ENCODE results near the gene C10orf95. TPM values are rescaled to one million over a fixed set of nuclear protein-coding genes. Genes with fewer than 3 reads are reported as not detected.

The C10orf95 gene
- total and polyA plus RNA-seq, 2 experiments from 2014 or later = 0.69 to 1.1 TPM

DNA sequence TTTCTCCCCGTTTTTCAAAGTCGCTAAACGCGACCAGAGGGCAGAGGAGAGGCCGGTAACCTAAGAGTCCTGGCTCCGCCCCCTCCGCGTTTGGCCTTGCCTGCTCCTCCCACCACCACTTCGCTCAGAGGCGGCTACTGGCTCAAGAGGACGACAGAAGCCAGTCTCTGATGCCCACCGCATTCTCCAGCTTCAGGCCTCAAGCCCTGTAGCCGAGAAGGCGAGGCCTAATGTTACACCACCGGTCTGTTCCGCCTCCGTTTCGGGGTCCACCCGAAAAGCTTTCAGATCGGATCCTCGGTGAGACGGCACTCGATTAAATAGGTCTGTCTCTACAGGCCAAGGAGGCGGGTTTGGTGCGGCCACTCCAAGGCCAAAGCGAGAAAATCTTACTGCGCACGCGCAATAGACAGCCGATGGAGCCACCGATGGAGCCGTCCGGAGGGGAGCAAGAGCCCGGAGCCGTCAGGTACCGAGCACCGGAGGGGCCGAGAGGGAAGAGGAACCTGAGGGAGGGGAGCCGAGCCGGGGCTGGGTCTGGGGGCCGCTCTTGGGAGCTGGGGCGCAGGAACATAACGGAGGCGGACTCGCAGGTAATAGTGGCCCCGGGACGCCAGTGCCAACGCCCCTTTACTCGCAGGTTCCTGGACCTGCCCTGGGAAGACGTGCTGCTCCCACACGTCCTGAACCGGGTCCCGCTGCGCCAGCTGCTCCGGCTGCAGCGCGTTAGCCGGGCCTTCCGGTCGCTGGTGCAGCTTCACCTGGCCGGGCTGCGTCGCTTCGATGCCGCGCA lies 30.4 kb downstream of the C10orf95 start, which contains the start of gene FBXL15:
Gene FBXL15 (plus strand): TSS at position 123 of the 793 bp plus-strand sequence. CDS start 294 bp downstream, at position 417.
- Mint-ChIP-seq H3K4me1 (peaks cover 19% of the 10 kb centered on the region), H3K4me3 (peak within 1 kb of the TSS; percentile 97), H3K36me3 (ENCODE audit: low read depth) (peaks cover 16% of the 10 kb centered on the region), H3K27me3 (ENCODE audit: insufficient read depth, low read depth, poor library complexity) (peaks cover 40% of the 10 kb centered on the region), H3K9me3 (no peaks in the 10 kb centered on the region; the same call in 2 of the 3 replicates), H3K27ac (peak within 1 kb of the TSS; percentile 97)
- ATAC-seq (peak; percentile 33), DNase-seq (ENCODE audit: low spot score) (peak; percentile 98)
- peaks cover 27% of the 10 kb centered on the region for H3F3A ChIP-seq (replicated peaks; ENCODE audit: low read depth)
- TF ChIP-seq JUNB (IDR thresholded peaks at IDR 0.05; ENCODE audit: unreplicated experiment) = no peak
- peak; percentile 70; the same call in 1 of the 2 replicates for TF ChIP-seq CREB1 (CRISPR knock-in tag; IDR thresholded peaks at IDR 0.05; ENCODE audit: low read depth)
- TF ChIP-seq, protein P1, sequence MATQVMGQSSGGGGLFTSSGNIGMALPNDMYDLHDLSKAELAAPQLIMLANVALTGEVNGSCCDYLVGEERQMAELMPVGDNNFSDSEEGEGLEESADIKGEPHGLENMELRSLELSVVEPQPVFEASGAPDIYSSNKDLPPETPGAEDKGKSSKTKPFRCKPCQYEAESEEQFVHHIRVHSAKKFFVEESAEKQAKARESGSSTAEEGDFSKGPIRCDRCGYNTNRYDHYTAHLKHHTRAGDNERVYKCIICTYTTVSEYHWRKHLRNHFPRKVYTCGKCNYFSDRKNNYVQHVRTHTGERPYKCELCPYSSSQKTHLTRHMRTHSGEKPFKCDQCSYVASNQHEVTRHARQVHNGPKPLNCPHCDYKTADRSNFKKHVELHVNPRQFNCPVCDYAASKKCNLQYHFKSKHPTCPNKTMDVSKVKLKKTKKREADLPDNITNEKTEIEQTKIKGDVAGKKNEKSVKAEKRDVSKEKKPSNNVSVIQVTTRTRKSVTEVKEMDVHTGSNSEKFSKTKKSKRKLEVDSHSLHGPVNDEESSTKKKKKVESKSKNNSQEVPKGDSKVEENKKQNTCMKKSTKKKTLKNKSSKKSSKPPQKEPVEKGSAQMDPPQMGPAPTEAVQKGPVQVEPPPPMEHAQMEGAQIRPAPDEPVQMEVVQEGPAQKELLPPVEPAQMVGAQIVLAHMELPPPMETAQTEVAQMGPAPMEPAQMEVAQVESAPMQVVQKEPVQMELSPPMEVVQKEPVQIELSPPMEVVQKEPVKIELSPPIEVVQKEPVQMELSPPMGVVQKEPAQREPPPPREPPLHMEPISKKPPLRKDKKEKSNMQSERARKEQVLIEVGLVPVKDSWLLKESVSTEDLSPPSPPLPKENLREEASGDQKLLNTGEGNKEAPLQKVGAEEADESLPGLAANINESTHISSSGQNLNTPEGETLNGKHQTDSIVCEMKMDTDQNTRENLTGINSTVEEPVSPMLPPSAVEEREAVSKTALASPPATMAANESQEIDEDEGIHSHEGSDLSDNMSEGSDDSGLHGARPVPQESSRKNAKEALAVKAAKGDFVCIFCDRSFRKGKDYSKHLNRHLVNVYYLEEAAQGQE (IDR thresholded peaks at IDR 0.05; ENCODE audit: unreplicated experiment) = peak; percentile 41
- TF ChIP-seq, protein P2, sequence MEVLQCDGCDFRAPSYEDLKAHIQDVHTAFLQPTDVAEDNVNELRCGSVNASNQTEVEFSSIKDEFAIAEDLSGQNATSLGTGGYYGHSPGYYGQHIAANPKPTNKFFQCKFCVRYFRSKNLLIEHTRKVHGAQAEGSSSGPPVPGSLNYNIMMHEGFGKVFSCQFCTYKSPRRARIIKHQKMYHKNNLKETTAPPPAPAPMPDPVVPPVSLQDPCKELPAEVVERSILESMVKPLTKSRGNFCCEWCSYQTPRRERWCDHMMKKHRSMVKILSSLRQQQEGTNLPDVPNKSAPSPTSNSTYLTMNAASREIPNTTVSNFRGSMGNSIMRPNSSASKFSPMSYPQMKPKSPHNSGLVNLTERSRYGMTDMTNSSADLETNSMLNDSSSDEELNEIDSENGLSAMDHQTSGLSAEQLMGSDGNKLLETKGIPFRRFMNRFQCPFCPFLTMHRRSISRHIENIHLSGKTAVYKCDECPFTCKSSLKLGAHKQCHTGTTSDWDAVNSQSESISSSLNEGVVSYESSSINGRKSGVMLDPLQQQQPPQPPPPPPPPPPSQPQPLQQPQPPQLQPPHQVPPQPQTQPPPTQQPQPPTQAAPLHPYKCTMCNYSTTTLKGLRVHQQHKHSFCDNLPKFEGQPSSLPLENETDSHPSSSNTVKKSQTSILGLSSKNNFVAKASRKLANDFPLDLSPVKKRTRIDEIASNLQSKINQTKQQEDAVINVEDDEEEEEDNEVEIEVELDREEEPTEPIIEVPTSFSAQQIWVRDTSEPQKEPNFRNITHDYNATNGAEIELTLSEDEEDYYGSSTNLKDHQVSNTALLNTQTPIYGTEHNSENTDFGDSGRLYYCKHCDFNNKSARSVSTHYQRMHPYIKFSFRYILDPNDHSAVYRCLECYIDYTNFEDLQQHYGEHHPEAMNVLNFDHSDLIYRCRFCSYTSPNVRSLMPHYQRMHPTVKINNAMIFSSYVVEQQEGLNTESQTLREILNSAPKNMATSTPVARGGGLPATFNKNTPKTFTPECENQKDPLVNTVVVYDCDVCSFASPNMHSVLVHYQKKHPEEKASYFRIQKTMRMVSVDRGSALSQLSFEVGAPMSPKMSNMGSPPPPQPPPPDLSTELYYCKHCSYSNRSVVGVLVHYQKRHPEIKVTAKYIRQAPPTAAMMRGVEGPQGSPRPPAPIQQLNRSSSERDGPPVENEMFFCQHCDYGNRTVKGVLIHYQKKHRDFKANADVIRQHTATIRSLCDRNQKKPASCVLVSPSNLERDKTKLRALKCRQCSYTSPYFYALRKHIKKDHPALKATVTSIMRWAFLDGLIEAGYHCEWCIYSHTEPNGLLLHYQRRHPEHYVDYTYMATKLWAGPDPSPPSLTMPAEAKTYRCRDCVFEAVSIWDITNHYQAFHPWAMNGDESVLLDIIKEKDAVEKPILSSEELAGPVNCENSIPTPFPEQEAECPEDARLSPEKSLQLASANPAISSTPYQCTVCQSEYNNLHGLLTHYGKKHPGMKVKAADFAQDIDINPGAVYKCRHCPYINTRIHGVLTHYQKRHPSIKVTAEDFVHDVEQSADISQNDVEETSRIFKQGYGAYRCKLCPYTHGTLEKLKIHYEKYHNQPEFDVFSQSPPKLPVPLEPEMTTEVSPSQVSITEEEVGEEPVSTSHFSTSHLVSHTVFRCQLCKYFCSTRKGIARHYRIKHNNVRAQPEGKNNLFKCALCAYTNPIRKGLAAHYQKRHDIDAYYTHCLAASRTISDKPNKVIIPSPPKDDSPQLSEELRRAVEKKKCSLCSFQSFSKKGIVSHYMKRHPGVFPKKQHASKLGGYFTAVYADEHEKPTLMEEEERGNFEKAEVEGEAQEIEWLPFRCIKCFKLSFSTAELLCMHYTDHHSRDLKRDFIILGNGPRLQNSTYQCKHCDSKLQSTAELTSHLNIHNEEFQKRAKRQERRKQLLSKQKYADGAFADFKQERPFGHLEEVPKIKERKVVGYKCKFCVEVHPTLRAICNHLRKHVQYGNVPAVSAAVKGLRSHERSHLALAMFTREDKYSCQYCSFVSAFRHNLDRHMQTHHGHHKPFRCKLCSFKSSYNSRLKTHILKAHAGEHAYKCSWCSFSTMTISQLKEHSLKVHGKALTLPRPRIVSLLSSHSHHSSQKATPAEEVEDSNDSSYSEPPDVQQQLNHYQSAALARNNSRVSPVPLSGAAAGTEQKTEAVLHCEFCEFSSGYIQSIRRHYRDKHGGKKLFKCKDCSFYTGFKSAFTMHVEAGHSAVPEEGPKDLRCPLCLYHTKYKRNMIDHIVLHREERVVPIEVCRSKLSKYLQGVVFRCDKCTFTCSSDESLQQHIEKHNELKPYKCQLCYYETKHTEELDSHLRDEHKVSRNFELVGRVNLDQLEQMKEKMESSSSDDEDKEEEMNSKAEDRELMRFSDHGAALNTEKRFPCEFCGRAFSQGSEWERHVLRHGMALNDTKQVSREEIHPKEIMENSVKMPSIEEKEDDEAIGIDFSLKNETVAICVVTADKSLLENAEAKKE (CRISPR knock-in tag; IDR thresholded peaks at IDR 0.05) = no peak
- no peak for TF ChIP-seq ZNF114 (CRISPR knock-in tag; IDR thresholded peaks at IDR 0.05)
- peak; percentile 84 for TF ChIP-seq POLR2AphosphoS5 (IDR thresholded peaks at IDR 0.05; ENCODE audit: low read depth)
- TF ChIP-seq, protein P3, sequence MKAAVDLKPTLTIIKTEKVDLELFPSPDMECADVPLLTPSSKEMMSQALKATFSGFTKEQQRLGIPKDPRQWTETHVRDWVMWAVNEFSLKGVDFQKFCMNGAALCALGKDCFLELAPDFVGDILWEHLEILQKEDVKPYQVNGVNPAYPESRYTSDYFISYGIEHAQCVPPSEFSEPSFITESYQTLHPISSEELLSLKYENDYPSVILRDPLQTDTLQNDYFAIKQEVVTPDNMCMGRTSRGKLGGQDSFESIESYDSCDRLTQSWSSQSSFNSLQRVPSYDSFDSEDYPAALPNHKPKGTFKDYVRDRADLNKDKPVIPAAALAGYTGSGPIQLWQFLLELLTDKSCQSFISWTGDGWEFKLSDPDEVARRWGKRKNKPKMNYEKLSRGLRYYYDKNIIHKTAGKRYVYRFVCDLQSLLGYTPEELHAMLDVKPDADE (IDR thresholded peaks at IDR 0.05) = peak; percentile 72; the same call in 1 of the 2 replicates
- peak within 1 kb of the TSS; percentile 82 for H3K4me3 ChIP-seq
- H3K9me2 ChIP-seq (ENCODE audit: insufficient read depth) = no peaks in the 10 kb centered on the region
- H3K27me3 ChIP-seq (ENCODE audit: insufficient read depth) = 0 out of 2 replicates have a peak, but pooled peaks cover 6% of the 10 kb centered on the region
- peak within 1 kb of the TSS; percentile 100 for H3K4me2 ChIP-seq
- peaks cover 15% of the 10 kb centered on the region for H3K4me1 ChIP-seq (ENCODE audit: insufficient read depth)
- H3K79me2 ChIP-seq (replicated peaks; ENCODE audit: insufficient read depth) = no peaks in the 10 kb centered on the region
- peak within 1 kb of the TSS; percentile 95 for H2AFZ ChIP-seq
- H3K27ac ChIP-seq (ENCODE audit: low read depth) = peak within 1 kb of the TSS; percentile 95
- H4K20me1 ChIP-seq (replicated peaks; ENCODE audit: insufficient read depth) = no peaks in the 10 kb centered on the region; the same call in none of the 2 replicates
- H3K36me3 ChIP-seq (ENCODE audit: insufficient read depth) = no peaks in the 10 kb centered on the region; the same call in 1 of the 2 replicates
